Fibroblast of skin of left quadriceps (primary cell): ENCODE results near the gene WDR59.
"Not testable (repeated sequence)": the region's sequence is repeated elsewhere in the genome, so short reads cannot be mapped to it uniquely, and the experiment has no call there.

Experiments
- DNase-seq, 2 experiments: peaks; one replicate each; pipeline ENCODE4 v3.0.0-alpha.2; 2013; ENCODE audit warnings: low read depth in 2 of 2

Gene WDR59

DNA sequence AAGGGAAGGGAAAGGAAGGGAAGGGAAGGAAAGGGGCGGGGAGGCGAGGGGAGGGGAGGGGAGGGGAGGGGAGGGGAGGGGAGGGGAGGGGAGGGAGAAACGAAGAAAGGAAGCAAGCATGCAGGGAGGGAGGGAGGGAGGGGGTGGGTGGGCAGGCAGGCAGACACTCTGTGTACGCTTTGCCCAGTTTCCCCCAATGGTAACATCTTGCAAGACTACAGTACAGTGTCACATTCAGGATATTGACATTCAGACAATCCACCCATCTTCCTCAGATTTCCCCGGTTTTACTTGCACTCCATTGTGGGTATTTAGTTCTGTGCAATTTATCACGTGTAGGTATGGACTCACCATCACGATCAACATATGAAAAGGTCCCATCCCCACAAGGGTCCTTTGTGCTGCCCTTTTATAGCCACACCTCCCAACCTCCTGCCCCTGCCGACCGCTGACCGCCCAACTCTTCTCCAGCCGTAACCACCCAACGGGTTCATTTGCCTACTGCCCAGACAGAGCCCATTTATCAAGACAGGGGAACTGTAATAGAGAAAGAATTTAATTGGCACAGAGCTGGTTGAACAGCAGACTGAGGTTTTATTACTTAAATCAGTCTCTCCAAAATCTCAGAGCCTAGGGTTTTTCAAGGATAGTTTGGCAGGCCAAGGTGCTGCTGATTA is 118.9 kb downstream of the WDR59 start:
- DNase-seq: no peak

DNA sequence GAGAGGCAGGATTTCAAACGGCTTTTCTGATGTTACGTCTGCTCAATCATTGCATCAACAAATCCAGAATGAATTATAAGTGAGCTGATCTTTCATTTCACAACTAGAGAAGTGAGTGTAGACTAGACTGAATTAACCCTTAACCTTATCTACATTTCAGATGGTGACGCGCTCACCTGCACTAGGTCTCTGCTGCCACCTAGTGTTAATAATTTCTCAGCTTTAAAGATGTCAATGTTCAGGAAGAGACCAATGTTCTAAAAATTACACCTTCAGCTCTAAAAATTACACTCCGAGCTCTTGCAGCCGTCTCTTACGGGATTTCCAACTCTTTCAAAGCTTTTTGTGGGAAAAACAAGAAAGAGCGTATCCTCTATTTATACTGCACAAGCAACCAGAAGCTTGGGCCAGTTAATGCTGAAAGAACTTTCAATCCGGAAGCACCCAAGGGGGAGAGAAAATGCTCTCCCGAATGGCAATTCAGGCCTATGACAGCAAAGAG is 122.1 kb downstream of the WDR59 start:
- peak in 1 of 2 experiments; percentile 14 for DNase-seq

DNA sequence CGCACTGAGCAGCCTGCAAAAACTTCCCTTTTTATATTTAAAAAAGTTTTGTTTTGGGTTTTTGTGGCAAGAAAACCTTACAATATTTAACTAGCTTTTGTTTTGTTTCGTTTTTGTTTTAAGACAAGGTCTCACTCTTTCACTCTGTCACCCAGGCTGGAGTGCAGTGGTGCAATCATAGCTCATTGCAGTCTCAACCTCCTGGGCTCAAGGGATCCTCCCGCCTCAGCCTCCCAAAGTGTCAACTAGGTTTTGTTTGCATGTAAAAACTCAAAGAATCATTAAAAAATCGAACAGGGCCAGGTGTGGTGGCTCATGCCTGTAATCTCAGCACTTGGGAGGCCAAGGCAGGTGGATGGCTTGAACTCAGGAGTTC is 132.4 kb downstream of the WDR59 start:
- no peak for DNase-seq

DNA sequence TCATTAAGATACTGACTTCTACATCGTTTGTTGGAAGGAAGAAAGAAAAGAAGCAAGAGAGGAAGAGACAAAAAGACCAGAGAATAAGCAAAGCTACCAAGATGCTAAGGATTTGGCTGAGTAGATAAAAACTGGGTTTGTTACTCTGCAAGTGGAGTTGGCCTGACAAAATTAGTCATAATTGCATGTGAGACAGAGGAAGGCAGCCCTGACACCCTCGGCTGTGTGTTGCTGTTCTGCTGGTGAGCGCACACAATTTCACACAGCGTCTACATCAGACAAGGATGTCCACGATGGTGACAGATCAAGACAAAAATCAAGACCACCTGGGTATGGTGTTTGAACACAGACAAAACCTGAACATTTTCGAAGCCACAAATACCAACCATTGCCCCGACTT is 134.9 kb downstream of the WDR59 start:
- DNase-seq: no peak

DNA sequence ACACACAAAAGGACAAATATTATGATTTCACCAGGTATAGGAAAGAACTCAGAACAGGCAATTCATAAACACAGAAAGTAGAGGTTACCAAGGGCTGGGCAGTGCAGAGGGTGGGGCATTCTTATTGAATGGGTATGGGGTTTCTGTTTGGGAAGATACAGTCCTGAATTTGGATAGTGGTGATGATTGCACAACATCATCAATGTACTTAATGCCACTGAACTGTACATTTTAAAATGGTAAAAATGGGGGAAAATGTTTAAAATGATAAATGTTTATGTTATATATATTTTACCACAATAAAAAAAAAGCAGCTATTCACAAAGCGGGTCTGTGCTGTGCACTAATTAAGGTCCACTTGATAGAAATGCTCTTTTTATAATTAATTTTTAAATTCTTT is 137.7 kb downstream of the WDR59 start:
- DNase-seq: no peak

DNA sequence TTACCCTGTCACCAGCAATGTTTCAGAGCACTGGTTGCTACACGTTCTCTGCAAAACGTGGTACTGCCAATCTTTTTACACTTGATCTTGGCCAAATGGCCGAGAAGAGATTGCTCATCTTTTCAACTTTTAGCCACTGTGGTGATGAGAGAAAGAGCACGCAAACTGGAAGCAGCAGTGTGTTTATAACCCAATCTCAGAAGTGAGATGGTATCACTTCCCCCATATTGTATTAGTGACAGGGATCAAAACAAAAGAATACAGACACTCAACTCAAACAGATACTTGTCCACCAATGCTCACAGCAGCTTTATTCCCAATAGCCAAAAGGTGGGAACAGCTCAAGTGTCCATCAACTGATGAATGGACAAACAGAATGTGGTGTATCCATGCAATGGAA is 138.2 kb downstream of the WDR59 start:
- no peak for DNase-seq

DNA sequence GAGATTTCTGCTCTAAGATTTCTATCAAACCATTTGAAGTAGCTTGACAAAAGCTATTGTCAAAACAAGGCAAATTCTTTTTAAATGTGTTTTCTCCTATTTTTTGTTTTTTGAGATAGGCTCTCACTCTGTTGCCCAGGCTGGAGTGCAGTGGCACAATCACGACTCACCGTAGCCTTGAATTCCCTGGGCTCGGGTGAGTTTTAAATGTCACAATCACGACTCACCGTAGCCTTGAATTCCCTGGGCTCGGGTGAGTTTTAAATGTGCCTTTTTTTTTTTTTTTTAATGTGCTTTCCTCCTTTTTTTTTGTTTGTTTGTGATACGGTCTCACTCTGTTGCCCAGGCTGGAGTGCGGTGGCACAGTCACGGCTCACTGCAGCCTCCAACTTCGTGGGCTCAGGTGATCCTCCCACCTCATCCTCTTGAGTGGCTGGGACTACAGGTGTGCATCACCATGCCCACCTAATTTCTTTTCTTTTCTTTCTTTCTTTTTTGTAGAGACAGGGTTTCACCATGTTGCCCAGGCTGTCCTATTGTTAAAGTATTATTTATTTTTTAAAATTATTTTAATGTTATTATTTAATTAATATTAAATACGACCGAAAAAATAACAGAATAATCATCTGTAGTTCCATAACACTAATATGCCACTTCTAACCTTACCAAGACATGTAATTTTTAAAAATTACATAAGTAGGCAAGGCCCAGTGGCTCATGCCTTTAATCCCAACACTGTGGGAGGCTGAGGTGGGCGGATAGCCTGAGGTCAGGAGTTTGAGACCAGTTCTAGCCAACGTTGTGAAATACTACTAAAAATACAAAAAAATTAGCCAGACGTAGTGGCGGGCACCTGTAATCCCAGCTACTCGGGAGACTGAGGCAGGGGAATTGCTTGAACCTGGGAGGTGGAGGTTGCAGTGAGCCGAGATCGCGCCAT is 140.6 kb downstream of the WDR59 start:
- peak; percentile 2 to 5 for DNase-seq

DNA sequence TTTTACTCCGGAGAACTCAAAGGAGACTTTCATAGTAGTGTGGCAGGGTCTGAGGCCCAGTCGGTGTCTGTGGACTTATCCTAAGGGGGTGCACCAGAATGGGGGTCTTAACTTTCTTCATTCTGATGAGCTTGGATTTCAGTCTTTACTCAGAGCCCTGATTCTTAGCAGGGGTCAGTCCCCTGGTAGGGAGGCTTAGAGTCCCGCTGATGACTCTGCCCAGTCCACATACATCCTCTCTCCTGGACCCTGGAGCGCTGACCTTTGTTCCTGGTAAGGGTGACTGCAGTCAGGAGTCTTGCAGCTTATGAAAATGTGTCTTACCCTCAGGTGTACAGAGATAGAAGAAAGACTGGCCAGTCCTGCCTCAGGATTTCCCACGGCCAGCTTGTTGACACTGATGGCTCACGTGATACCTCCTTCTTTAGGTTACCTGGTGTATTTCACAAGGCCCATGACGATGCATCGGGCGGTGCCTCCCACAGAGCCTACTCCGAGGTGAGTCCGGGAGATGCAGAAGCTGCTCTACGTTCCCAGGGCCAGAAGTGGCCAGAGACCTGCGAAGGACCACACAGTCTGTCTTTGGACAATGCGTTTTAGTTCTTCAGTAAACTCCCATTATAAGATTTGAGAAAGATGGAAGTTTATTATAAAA is 141.4 kb downstream of the WDR59 start:
- DNase-seq: not testable (repeated sequence)

DNA sequence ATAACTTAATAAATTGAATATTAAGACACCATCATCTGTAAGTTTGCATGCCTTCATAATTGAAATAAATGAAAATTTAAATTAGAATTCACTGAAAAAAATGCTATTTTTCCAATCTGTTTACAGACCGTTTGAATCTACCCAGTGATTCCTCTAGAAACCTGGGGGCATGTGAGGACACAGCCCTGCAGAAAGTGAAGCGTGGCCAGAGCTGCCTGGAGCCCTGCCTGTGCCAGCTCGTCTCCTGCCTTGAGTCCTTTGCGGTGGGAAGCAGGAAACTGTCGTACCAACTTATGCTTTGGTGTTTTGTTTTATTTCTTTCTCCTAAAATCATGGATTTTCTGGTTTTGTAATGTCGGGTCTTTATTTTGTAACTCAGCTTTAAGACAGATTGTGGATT is 142.5 kb downstream of the WDR59 start:
- DNase-seq: no peak

DNA sequence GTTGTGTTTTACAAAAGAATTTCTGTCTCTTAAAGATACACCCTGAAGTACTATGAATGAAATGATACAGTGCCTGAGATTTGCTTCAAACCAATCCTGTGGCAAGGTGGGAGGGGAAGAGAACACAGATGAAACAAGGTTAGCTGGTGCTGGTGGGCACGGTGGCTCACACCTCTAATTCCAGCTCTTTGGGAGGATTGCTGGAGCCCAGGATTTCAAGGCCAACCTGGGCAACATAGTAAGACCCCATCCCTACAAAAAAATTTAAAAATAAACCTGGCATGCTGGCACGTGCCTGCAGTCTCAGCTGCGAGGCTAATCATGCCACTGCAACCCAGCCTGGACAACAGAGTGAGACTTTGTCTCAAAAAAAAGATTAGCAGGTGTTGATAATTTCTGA is 143.0 kb downstream of the WDR59 start:
- no peak for DNase-seq

DNA sequence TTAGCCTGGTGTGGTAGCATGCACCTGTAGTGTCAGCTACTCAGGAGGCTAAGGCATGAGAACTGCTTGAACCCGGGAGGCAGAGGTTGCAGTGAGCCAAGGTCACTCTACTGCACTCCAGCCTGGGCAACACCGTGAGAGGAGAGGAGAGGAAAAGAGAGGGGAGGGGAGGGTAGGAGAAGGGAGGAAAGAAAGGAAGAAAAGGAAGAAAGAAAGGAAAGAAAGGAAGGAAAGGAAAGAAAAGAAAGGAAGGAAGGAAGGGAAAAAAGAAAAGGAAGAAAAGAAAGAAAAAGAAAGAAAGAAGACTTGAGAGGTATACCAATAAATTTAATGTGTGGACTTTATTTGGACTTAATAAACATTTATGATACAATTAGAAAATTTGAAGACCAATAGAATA is 143.5 kb downstream of the WDR59 start:
- DNase-seq: no peak

DNA sequence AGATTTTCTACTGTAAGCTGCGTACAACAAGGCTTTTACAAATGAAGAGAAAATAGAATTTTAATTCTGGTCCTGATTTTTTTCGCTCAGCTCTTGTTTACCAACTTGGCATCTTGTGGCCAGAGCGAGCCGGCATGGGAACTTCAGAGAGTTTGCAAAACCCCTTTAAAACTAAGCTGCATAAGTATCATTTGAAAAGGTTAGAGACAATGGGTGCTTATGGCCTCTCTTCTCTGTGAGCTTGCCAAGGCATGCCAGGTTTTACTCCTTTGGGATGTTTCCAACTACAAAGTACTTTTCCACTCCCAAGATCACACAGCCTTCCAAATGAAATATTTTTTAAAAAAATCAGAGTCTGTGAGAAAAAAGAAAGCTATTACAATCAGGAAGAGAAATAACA is 147.9 kb downstream of the WDR59 start:
- DNase-seq: no peak

DNA sequence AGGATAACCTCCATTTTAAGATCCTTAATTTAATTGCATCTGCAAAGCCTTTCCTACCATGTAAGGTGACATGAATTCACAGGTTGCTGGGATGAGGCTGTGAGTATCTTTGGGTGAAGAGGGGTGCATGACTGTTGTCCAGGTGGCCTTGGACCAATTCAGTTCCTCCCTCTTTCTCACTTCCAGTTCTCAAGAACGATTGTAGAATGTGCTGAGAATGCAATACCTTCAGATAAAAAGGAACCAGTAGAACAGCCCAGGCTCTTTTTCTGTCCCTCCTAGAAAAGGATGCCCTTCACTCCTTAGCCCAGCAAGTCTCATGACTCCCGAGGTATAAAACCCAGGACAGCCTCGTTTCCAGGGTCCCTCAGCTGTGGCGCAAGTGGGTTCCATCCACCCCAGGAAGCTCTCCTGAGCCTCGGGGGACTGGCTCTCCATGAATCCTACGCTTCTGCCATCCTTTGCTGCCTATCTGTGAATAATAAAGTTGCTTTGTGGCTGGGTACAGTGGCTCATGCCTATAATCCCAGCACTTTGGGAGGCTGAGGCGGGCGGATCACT is 148.7 kb downstream of the WDR59 start:
- DNase-seq: no peak

DNA sequence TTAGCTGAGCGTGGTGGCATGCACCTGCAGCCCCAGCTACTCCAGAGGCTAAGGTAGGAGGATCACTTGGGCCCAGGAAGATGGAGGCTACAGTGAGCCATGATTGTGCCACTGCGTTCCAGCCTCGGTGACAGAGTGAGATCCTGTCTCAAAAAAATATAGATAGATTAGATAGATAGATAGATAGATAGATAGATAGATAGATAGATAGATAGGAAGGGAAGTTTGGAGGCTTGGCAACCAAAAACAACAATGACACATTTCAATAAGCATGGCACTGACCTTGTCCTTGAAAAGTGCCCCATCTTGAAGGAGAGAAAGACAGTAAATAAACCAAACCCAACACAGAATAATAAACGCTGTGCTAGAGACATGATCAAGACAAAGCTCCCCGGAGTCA is 152.7 kb downstream of the WDR59 start:
- no peak for DNase-seq

DNA sequence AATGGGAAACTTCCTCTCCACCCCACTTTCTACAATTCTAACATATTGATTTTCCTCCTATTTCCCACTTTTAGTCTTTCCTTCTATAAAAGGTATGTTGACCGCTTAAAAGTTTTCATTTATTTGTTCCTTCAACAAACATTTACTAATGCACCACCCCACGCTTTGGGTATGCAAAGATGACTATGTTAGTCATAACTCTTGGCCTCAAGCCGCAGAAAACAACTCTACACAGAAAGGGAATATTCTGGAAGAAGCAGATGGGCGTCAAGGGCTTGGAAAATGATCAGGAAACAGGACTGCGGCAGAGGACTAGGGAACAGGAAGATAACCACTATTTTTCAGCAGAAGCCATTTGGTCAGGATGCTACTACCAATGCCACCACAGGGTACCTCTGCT is 153.5 kb downstream of the WDR59 start:
- DNase-seq: no peak

DNA sequence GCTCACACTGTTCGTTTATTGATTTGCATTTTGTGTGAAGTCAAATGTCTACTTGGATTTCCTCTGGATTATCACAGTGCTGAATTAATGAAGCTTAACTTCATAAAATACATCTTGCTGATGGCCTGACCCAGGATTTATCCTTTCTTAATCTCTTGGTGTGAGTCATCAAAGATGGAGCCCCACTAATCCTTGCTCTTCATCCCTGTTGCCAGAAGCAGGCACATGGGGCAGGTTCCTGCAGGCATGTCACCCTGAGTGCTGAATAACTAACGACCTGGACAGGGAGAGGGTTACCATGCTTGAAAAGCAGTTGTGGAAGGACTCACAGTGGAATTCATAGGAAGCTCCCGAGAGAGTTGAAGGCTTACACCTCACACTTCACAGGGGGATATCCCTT is 154.3 kb downstream of the WDR59 start:
- DNase-seq: no peak

DNA sequence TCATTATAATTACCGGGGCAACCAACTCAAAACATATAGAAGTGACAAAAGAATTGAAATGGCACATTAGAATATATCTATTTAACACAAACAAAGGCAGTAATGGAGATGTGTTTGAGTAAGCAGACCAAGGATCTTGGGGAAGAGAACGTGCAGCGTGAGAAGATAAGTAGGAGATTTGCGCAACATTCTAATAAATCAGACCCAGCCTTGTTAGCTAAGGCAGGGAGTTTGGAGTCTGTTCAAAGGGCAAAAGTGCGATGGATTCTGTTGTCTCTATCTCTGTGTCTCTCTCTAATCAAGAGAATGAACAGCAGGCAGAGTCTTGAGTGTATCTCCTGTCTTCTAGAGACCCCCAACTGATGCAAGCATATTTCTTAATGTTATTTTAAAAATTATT is 155.3 kb downstream of the WDR59 start:
- DNase-seq: no peak

DNA sequence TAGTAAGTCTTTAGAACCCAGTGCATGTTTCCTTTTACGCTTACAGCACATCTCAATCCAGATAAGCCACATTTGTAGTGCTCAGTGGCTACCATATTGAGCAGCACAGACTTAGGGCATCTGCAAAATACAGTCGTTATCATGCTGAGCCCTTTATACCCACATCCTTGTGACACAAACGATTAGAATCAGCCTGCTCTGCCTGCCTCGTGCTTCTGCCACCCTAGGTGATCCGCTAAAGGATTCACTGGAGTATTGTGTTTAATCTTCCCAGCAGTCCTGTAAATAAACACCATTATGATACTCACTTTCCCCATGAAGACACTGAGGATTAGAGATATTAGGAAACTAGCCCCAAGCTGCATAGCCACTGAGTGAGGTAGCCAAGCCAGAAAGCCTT is 159.0 kb downstream of the WDR59 start:
- no peak for DNase-seq

DNA sequence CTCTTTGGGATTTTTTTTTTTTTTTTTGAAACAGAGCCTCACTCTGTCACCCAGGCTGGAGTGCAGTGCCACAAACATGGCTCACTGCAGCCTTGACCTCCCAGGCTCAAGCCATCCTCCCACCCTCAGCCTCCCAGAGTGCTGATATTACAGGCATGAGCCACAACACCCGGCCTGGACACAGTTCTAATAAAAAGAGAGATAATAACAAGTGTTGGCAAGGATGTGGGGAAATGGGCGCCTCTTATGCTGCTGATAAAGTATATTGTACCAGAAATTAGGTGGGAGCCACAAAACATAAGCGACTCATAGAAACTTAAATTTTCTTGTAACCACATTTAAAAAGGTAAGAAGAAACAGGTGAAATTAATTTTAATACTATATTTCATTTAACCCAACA is 159.9 kb downstream of the WDR59 start:
- DNase-seq: no peak
